HG02973 (cell line): Measurements from ENCODE around the gene MTRF1.
"Not testable (repeated sequence)": the region's sequence is repeated elsewhere in the genome, so short reads cannot be mapped to it uniquely, and the experiment has no call there.

Experiments used
- ATAC-seq: cut with Tn5 transposase; IDR thresholded peaks from one replicate; pipeline ENCODE4 v1.9.1; 2021; ENCODE audit warnings: moderate library complexity; ENCODE audit not compliant: unreplicated experiment

MTRF1 gene

DNA sequence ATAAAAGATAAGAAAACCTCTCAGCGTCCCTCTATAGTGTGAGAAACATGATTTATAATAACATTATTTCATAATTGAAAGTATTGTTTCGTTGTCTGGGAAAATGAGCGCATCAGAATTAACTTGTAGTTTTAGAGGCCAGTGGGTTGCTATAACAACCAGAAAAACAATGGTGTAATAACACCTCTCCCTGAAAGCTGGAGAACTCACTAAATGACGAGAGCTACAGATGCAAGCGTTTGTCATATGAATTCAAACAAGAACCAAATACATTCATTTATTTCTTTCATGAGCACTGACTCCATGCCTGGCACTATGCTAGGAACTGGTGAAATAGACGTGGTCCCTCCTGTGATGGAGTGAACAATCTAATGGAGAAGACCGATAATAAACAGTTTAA is 85.3 kb downstream of the MTRF1 start:
- no peak for ATAC-seq

DNA sequence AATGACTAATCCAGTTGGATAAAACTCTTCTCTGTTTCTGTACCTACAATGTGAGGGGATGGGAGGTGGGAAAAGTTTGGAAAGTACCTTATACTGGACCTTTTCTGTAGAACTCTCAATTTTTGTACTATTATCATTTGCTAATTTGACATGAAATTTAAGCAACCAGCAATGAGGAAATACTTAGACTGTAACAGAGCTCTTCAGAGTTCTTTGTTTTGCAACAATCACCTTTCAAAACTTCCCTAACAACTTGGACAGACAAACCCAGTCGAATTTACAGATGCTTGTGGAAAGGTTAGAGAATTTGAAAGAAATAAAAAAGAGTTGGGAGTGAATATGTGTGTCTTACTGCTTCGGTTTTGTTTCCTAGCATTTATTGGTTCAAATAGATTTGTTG is 85.8 kb downstream of the MTRF1 start:
- ATAC-seq, result no peak

DNA sequence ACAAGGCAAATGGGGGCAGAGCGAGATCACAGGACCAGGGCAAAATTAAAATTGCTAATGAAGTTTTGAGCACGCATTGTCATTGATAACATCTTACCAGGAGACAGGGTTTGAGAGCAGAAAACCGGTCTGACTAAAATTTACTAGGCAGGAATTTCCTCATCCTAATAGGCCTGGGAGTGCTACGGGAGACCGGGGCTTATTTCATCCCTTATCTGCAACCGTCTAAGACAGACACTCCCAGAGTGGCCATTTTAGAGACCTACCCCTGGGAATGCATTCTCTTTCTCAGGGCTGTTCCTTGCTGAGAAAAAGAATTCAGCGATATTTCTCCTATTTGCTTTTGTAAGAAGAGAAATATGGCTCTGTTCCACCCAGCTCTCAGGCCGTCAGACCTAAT is 87.8 kb downstream of the MTRF1 start:
- not testable (repeated sequence) for ATAC-seq
